ENCODE data around the gene ELOB.
"Not testable (repeated sequence)": the region's sequence is repeated elsewhere in the genome, so short reads cannot be mapped to it uniquely, and the experiment has no call there.

Gene ELOB

GRCh38 chr16:2745116-2745890, 31.8 kb downstream of the ELOB start:
- no peak for DNase-seq (ENCODE audit: low read depth)

DNA sequence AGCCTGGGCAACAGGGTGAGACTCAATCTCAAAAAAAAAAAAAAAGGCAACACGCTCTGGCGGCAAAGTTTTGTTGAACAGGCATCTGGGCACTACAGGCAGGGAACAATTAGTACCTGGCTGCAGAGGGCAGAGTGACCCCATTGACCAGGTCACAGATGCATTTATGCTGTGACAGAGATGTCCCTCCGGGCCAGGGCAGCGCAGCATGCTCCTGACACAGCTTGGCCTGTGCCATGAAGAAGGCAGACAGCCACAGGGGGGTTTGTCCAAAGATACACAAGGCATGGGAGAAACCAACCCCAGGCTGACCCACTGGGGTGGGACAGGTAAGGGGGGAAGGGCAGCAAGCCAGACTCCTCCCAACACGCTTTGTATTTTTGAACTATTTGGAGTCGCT, 32.4 kb downstream of the ELOB start:
- DNase-seq (ENCODE audit: low read depth) = no peak

- no peak for DNase-seq (ENCODE audit: low read depth)
Measured at GRCh38 chr16:2743007-2743810, 33.9 kb downstream of the ELOB start.

- no peak for DNase-seq (ENCODE audit: low read depth)
Measured at GRCh38 chr16:2742323-2743006, 34.6 kb downstream of the ELOB start.

- no peak for DNase-seq (ENCODE audit: low read depth)
Measured at GRCh38 chr16:2741168-2741567, 35.9 kb downstream of the ELOB start.

- DNase-seq (ENCODE audit: low read depth) = no peak
Measured at GRCh38 chr16:2740476-2740875, 36.6 kb downstream of the ELOB start.

DNA sequence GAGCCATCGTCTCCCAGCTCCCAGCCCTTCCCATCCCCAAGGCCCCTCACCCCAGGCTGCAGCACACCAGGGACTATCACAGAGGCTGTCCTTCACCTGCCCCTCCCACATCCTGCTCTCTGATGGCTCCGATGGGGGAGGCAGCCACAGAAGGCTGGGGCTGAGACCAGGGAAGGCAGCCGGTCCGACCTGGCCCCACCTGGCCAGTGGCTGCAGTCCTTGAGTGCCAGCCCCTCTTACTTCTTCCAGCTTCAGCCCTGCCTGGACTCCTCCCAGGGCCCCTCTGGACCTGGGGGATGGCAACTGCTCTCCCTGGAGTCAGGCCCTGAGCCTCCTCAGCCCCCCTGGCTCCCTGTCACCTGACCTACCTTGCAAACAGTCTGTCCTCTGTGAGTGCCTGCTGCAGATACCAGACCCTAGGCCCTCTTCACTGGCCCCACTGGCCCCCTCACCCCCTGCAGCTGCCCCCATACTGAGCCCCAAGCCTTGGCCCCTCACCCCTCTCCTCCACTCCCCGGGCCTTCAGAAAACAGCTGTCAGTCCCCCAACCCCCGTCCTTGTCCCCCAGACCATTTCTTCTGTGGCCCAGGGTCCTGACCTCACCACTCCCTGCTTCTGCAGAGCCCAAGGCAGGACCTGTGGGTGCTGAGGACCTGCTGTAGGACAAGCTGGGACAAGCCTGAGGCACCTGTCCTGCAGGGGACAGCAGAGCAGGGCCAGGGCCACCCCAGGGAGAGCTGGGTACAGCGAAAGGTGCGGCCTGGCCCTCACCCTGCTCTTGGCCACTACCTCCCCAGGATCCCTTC, 37.3 kb downstream of the ELOB start:
- no peak for DNase-seq (ENCODE audit: low read depth)

- DNase-seq (ENCODE audit: low read depth) = no peak
Measured at GRCh38 chr16:2738615-2739014, 38.5 kb downstream of the ELOB start.

DNA sequence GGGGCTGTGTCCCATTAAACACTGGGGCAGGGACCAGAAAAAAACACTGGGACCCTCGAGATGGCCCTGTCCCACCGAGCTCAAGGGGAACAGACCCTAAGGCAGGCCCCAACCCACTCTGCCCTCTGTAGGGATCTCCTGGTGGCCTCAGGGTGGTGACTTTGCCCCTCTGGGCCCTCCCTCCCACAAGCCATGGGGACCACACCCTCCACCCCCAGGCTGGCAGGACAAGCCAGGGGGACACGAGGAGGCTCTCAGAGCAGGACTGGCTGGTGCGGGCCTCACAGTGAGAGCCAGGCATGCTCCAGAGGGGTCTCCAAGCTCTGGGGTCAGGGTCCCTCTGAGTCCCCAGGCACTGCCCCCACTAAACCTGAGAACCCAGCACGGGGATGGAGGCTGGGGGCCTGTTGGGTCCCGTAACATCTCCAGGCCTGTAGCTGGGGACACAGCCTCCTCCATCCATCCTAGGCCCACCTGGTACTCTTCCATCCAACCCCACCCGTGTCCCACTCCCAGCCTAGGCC, 39.1 kb downstream of the ELOB start:
- no peak for DNase-seq (ENCODE audit: low read depth)

DNA sequence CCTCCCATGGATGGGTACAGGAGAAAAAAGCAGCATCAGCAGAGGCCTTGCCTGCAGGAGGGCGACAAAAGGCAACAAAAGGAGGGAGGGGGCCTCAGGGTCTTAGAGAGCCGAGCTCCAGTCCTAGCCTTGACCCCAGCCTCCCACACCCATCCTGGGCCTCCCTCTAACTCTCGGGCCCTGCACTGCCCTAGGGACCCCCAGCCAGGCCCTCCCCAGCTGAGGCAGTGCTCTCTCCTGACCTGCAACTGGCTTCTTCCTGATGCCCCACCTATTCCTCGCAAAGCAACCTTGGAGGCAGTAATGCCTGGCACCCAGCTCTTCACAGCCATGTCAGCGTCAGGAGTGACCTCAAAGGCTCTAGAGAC, 39.9 kb downstream of the ELOB start:
- no peak for DNase-seq (ENCODE audit: low read depth)

- DNase-seq (ENCODE audit: low read depth) = no peak
Measured at GRCh38 chr16:2736476-2737237, 40.4 kb downstream of the ELOB start.

DNA sequence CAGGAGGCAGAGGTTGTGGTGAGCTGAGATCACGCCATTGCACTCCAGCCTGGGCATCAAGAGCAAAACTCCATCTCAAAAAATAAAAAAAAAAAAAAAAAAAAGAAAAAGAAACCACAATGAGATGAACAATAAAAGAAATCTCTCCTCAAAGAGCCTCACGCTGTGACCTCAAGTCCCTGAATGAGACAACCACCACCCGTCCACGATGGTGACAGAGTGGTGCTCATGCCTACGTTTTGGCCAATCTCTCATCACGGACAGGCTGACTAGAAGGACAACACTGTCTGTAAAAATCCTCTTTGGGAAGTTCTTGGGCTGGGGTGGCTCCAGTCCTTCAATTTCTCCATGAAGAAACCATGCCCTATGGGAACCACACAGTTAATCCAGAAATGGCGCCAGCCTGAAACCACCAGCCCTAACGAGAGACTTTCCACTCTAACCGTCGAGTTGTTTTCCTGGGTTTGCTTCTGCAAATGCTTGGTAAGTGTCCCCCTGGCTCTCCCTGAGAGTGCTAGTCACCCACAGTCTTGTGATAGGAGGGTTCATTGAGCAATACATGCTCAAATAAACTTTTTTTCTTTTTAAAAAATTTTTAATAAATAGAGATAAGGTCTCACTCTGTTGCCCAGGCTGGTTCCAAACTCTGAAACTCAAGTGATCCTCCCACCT, 42.1 kb downstream of the ELOB start:
- DNase-seq (ENCODE audit: low read depth) = no peak

DNA sequence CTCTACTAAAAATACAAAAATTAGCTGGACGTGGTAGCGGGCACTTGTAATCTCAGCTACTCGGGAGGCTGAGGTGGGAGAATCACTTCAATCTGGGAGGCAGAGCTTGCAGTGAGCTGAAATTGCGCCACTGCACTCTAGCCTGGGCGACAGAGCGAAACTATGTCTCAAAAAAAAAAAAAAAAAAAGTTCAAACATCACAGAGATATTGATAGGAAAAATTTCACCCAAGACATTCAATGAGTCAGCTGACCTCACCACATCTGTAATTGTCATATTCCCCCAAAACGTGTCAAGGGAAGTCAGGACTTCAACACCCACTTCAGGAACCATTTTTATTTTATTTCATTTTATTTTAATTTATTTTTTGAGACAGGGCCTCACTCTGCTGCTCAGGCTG, 49.0 kb downstream of the ELOB start:
- DNase-seq (ENCODE audit: low read depth) = no peak

DNA sequence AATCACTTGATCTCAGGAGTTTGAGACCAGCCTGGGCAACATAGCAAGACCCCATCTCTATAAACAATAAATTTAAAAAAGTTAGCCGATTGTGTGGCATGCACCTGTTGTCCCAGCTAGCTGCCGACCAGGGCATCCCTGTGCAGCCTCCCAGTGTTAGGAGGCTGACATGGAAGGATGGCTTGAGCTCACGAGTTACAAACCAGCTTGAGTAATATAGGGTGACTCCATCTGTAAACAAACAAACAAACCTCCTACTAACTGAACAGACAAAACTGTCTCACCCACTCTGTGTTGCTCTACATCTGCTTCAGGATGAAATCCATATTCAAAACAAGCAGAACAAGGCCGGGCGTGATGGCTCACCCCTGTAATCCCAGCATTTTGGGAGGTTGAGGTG, 50.2 kb downstream of the ELOB start:
- no peak for DNase-seq (ENCODE audit: low read depth)

DNA sequence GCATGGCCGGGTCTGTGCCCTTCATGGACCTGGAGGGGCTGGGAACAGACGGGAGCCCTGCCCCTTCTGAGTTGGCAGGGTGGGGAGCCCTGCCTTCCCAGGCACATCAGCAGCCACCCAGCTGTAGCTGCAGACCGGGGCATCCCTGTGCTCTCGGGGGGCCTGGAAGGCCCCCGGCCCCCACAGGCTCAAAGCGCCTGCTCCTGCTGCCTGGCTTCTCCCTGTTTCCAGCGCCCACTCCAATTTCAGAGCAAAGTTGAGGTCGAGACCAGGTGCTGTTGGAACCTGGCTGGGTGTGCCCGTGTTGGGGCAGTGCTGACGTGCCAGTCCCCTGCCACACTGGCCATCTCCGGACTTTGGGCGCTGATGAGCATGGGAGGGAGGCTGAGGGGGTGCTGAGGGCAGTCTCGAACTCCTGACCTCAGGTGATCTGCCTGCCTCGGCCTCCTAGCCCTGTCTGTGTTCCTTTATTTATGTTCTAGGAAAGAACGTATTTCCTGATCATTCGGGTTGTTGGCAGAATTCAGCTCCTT, 52.2 kb downstream of the ELOB start:
- DNase-seq (ENCODE audit: low read depth) = no peak

DNA sequence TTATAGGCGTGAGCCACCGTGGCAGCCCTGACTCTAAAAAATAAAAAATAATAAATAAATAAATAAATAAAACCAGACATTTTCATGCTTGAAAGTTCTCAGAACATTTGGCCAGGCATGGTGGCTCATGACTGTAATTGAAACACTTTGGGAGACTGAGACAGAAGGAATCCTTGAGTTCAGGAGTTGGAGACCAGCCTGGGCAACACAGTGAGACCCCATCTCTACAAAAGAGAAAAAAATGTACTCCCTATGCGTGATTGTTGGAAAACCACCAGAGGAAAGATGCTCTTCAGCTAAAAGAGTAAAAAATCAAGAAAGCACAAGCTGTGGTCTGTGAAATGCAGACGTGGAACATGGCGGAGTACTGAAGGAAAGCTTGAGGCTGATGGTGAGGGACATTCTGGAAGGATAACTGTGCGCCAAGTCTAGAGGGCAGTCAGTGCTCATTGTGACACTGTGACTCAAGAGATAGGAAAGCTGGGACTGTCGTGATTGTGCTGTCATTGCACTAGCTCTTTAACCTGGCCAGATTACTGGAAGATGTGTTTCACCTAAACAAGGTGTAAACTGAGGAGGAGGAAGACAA, 52.9 kb downstream of the ELOB start:
- no peak for DNase-seq (ENCODE audit: low read depth)

GRCh38 chr16:2721634-2722173, 55.4 kb downstream of the ELOB start:
- not testable (repeated sequence) for DNase-seq (ENCODE audit: low read depth)

Measured in activated T-helper 1 cell treated with Interleukin-2 at 50 U/mL for 16 hours (primary cell).